Measurements from ENCODE around the gene XG.
"Not testable (repeated sequence)": the region's sequence is repeated elsewhere in the genome, so short reads cannot be mapped to it uniquely, and the experiment has no call there.

The XG gene, protein sequence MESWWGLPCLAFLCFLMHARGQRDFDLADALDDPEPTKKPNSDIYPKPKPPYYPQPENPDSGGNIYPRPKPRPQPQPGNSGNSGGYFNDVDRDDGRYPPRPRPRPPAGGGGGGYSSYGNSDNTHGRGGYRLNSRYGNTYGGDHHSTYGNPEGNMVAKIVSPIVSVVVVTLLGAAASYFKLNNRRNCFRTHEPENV

DNA sequence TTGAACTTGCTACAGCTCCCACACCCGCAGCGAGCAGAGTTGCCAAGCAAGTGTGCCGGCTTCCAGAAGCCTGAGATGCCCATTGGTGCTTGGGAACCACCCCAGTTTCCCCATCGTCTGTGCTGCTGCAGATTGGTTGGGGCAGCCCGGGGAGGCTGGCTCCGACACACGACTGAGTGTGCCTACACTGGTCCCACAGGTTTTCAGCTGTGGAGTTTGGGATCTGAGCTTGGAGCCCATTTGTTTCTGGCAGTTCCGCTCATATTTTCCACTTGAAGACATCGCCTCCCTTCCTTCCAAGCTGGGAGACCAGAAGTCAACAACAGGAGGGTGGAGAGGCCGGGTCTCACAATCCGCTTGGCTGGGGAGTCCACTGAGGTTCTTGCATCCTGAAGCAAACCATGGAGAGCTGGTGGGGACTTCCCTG is at the start of gene XG:
Gene XG (plus strand): TSS at position 167 of the 427 bp plus-strand sequence. CDS start 235 bp downstream, at position 402.
- DNase-seq: not testable (repeated sequence)

DNA sequence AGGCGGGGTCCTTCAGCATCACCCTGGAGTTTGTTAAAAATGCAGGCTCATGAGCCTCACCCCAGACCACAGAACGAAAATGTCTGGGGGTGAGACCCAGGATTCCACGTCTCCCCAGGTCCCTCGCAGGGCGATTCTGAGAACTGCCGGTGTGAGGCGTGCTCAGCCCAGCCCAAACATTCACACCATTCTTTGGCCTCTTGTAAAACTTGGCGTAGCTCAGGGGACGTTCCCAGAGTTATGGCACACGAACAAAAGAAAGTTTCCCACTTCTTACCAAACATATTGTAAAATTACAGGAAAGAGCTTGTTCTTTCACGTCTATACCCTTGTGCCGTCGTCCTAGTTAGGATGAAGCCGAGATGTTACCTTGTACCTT is 47.9 kb upstream of the XG start:
- DNase-seq: no peak

DNA sequence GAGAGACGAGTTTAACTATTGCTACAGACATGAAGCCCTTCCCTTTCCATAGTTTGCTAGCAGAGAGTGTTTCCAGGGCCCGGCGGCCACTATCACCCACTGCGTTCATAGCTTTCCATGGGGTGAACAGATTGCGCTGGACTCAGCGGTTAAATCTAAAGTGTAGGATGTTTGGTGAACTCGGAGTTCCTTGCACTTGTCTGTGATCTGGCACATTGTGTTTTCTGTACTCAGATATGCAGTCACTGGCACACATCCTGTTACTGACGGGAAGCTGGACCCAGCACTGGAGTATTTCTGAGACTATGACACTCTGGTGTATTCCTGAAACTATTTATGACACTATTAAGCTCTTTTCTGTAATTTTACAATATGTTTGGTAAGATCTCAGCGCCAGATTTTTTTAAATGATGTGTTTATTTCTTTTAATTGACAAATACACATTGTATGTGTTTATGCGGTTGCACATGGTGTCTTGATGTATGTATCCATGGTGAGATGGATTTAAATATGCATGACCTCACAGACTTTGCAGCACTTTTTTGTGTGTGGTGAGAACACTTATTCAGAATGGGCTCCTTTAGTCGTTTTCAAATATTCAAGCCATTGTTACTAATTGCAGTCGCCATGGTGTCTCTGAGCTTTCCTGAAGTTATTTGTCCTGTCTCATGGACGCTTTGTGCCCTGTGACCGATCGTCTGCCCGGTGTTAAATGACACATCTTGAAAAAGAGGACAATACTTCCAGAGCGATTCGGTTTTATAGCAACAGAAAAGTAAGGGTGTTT is 46.6 kb upstream of the XG start:
- no peak for DNase-seq

DNA sequence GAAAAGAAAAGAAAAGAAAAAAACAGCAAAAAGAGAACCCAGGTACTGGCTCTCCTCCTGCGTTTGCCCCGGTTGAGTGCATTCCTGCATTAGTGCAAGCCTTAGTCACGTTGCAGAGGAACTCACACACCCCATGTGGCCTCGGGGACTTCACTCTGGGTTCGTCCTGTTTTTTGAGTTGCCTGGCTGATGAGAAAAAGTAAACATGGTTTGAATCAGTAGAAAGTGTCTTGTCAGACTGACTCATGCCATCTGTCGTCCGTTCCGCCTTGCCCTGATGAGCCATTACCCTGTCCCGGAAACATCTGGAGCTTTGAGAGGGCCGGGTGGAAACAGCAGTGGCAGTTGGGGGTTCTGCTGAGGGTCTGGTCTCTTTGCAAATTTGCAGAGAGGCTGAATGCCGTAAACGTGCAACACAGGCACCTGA is 44.5 kb upstream of the XG start:
- no peak for DNase-seq

DNA sequence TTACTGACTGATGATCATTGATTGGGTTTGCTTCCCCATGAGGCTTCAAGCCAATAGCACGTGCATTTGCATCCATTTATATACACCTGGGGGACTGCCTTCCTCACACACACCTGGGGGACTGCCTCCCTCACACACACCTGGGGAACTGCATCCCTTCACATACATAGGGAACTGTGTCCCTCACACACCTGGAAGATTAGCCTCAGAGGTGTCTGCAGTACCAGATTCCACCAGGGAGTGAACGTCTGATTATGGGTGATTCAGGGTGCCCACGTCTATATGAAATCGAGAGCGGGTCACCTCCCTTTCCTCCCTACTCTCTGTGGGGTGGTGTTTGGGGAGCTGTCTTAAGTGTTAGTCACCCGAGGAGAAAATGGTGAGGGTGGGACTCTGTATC is 43.8 kb upstream of the XG start:
- no peak for DNase-seq

DNA sequence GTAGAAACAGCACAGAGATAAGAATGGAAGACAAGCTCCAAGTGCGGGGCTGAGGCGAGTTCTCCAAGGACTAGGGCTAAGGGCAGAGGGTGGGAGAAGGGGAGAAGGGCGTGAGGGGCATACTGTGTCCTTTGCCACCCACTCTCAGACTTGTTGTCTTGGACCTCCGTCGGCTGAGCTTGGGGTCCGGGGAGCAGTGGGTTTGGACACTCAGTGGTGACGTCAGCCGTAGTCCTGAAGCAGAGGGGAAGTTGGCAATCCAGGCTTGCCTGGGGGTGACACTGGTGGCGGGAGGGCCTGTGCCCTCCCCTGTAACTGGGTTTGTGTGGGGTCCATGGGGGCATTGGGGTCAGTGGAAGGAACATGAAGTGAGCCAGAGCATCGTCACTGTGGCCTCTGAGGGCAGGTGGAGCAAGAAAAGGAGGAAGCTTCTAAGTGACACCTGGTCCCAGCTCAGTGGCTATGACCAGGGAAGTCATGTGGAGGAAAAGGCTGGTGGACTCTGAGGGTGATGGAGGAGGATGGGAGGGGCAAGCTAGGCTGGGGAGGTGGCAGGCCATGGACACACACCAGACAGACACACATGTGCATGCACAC is 43.1 kb upstream of the XG start:
- no peak for DNase-seq

DNA sequence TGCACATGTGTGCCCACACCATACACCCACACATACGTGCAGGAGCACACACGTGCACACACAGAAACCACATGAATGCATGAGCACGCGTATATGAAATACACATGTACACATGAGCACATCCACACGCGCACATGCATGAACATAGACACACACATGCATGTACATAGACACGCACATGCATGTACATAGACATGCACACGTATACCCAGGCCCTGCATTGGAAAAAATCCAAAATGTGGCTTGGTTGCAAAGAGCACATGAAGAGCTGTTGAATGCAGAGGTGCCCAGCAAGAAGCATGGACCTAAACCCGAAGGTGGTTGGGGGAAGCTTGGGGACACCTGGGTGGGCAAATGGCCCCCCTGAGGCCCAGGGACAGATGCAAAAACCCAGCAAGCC is 42.3 kb upstream of the XG start:
- no peak for DNase-seq

DNA sequence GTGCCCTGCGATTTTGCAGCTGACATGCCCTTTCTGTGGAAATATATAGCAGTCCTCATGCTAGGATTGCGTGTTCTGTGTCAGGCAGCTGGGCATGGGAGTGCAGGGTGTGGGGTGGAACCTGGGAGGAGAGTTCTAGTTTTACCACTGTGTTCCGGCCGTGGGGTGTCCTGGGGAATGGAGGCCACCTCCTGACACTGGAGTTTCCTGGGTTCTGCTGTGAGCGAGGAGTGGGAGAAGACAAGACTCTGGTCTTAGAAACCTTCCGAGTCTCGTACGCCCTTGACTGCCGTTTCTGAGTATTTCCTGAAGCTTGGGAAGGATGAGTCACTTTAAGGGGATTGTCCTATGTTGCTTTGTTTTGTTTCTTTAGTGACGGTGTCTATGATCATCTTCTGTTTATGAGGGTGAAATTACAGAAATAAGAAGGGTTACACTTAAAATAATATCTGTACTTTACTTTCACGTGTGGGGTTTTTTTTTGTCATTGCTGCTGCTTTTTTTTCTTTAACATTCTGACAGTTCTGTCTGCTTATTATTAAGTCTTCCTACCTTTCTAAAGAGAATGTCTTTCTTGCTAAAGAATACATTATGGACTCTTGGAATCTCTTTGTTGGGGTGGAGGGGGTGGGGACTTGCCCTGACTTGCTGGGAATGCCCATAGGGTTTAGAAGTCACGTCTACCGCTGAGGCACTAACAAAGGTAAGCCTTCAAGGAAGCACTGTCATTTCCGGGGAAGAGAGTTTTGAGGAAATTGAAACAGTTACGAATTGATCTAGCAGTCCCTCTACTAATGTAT is 41.6 kb upstream of the XG start:
- no peak for DNase-seq

DNA sequence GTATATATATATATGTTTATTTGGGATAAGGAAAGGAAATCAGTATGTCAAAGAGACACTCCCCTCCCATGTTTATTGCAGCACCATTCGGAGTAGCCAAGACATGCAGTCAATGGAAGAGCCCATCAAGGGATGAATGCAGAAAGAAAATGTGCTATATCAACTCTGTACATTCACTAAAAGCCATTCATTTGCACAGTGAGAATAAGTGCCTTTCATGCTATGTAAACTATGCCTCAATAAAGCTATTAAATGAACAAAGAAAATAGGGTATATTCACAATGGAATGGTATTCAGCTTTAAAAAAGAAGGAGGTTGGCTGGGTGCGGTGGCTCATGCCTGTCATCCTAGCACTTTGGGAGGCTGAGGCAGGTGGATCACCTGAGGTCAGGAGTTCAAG is 40.4 kb upstream of the XG start:
- no peak for DNase-seq

DNA sequence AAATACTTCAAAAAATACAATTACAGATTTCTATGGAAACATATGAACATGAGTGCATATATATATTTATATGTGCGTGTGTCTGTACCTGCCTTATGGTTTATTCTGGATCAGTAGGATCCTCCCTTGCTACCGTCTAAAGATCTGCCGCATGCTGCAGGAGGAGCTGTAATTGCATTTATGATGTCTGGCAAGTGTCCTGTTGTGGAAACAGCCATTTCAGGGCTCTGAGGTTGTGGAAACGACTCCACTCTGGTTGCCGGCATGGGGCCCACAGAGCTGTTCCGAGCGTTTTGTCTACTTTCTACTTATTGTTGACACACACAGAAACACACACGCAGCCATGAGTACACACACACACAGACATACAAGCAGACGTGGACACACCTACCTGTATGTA is 39.4 kb upstream of the XG start:
- DNase-seq: no peak

DNA sequence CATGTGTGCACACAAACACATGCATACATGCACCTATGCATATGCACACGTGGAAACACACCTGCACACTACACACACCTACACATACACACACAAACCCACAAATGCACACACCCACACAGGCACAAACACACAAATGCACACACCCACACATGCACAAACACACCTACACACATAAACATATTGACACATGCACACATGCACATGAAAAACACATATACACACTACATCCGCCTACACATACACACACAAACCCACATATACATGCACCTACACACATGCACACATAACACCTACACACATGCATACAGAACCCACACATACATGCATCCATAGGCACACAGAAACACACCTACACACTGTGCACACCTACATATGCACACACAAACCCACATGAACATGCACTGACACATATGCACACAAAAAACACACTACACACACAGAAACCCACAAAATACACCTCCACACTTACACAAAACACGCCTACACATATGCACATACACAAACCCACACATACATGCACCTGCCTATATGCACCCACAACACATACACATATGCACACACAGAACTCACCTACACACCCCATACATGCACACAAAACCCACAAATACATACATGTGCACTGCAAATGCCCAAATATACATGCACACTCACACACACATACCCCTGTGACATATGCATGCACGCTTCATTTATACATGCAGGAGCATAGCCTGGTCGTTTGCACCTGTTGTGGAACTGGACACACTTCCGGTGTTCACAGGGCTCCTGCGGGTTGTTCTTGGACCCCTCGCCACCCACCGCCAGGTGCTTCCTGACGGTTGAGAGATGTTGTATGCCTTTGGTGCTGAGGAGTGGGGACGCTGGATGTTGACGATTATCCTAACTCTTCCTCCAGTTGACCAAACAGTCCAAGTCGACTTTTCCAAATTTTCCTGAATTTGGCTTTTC is 38.7 kb upstream of the XG start:
- DNase-seq: no peak

DNA sequence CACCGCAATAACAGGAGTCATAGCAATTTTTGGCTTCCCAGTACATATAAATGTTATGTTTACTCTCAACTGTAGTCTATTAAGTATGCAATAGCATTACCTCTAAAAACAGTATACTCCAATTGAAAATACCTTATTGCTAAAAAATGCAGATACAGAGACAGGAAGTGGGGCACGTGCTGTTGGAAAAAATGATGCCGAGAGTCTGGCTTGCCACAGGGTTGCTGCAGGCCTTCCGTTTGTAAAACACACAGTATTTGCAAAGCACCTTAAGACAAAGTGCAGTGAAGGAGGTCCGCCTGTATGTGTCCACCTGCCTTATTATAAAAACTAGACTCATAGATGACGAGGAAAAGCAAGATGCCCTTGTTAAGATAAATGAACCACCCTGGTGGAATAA is 37.3 kb upstream of the XG start:
- no peak for DNase-seq

DNA sequence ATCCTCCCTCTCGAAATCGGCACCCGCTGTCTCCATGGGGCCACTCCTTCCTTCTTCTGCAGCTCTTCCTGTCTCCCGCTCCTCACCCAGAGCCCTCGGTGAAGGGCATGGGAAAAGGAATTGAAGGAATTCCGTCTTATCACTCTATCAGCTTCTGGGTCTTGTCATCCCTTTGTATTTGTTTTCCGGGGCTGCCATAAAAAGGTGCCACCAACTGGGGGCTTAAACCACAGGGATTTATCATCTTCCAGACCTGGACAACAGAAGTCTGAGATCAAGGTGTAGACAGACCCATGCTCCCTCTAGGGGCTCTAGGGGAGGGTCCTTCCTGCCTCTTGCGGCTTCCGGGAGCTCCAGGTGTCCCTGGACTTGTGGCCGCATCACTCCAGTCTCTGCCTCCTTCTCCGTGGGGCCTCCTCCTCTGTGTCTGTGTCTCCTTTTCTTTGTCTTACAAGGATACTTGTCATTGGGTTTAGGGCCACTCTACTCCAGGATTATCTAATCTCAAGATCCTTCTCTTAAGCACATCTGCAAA is 36.7 kb upstream of the XG start:
- no peak for DNase-seq

DNA sequence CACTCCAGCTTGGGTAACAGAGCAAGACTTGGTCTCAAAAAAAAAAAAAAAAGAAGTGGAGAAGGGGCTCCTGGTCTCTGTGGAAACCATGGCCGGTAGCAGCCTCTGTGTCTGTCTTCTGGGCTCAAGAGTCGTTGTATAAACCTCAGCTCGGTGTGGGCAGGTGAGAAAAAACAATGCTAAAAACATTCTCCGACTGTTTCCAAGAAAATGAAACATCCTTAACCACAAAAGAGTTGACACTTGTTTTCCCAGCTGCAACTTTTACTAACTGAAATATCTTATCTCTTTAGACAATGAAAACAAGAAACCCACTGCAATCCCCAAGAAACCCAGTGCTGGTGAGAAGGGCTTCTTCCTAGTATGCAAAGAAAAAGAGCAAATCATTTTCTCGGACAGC is 34.5 kb upstream of the XG start:
- no peak for DNase-seq

DNA sequence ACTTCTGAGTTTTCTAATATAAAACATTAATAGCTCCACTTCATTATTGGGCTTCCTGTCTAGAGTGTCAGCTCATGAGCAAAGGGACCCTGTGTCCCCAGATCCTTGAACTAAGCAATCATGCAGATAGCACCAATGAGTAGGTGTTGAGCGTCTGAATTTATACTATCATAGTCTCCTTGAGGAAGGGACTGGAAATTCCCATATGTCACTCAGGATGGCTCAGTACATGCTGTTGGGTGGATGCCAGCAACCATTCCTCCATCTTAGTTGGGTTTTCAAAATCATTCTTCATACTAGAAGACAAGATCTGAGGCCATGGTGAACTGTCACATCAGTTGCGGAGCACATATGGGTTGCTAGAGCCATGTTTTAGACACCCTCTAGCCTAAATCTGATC is 33.0 kb upstream of the XG start:
- no peak for DNase-seq

DNA sequence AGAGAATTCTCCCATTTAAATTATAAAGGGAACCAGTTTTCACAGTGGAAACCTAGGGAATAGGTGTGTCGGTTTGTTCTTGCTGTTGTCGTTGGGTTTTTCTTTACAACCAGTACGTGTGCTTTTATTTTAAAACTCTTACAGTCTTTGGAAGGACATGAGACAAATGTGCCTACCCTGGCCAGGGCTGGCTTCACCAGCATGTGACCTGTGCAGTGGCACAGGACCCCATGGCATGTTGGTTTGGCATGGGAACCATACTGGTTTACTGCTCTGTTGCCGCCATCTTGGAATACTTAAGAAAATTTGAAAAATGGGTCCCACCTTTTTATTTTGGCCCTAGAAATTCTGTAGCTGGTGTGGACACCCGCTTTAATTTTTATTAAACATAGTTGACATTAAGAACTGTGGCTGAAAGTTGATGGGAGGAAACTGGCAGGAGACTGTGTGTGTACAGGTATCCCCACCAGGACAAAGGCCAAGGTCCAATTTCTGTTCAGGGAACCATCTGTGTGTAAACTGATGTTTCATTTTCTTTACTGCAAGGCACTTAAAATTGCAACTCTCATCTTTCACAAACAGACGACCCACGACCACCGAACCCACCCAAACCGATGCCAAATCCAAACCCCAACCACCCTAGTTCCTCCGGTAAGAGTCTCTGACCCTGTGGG is 31.9 kb upstream of the XG start:
- DNase-seq: no peak

DNA sequence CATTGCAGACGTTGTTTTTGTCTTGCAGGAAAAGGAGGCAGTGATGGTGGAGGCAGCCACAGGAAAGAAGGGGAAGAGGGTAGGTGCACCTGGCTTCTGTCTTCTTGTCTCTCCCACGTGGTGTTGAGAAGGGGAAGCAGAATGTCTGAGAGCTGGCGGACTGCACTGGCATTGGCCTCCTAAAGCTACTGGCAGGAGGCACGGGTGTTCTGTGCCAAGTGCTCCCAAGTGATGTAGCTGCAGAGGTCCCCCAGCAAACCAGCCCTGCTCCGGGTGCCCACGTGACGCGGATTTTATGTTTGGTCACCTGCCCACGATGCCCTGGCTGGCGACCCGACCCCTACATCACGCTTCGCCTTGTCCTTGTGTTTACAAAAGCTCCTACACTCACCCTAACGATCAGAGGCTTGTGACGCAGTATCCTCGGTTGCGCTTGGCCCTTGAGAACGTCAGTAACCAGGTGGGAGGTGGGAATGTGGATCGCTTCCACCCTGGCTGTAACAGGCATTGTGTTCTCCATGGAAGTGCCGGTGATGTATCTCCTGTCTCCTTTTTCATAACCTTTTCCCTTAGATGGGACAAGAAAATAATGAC is 28.5 kb upstream of the XG start:
- no peak for DNase-seq

DNA sequence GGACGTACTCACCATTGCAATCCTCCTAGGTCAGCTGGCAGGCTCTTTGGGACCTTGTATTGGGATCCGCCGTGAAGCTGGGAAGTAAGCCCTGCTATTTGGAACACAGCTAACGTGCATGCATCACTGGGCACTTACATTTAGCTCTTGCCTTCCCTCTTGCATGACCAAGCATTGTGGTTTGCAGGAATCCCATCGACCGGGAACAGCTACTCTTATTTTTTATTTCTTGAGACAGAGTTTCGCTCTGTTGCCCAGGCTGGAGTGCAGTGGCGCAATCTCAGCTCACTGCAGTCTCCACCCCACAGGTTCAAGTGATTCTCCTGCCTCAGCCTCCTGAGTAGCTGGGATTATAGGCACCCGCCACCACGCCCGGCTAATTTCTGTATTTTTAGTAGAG is 24.6 kb upstream of the XG start:
- DNase-seq: not testable (repeated sequence)

DNA sequence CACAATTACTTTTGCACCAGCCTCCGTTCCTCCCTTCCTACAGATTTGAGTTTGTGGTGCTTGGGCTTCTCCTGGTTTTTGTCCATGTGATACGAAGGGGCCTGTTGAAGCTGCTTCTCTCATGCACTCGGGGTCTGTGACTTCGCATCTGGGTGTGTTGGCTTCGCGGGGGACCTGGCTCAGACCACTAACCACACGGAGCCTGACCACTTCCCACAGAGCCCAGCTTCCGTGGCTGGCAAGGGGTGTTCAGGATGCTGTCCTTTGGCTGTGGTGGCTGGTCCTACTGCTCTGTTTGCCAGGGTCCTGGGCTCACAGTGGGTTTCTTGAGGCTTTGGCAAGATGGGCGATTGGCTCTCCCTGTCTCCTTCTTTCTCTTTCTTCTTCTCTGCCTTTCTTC is 19.8 kb upstream of the XG start:
- no peak for DNase-seq

DNA sequence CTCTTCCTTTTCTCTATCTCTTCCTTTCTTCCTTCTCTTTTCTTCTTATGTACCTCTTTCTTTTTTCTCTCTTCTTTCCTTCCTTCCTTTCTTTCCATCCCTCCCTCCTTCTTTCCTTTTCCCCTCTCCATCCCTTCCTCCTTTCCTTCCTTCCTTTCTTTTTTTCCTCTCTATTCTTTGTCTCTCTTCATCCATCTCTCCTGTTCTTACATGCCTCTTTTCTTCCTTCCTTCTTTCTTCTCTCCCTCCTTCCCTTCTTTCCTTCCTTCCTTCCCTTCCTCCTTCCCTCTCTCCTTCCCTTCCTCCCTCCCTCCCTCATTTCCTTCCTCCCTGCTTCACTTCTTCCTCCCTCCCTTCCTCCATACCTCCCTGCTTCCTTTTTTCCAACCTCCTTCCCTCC is 19.2 kb upstream of the XG start:
- no peak for DNase-seq

DNA sequence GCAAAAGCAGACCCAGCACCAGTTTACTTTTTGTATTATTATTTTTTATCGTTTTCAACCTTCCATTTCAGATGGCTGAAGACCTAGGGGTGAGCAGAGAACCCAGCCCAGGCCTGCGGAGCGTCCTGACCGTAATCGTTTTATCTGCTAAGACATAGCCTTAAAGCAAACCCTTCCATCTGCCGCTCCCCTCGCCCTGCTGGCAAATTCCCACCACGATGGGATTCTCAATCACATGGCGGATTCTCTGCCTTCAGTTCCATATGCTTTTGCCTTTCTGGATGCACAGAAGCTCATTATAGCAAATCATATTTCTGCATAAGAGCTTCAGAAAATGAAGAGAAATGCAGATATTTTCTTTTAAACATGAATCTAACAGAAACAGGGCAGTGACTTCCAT is 18.6 kb upstream of the XG start:
- no peak for DNase-seq
